Activated B cell treated with CpG ODN at 0.5 μM for 24 hours (primary cell): Measurements from ENCODE around the gene TYW3. TPM values are rescaled to one million over a fixed set of nuclear protein-coding genes. Genes with fewer than 3 reads are reported as not detected.

Experiments
- ATAC-seq: fragments of 200-7000 bp; cut with Tn5 transposase; one replicate; pipeline ENCODE4 v1.10.0; 2021; ENCODE audit warnings: low read depth, mild to moderate bottlenecking, moderate library complexity
- CTCF ChIA-PET: fragments of 350-600 bp; sonication (Branson Sonifier 250); formaldehyde crosslinking; loops from one replicate; lab custom pipeline; 2021; ENCODE audit warnings: antibody characterized with exemption; lab: Charles Lee
- POLR2A ChIA-PET: fragments of 350-600 bp; sonication (Branson Sonifier 250); formaldehyde crosslinking; loops from one replicate; lab custom pipeline; 2021; ENCODE audit warnings: antibody characterized with exemption; lab: Charles Lee
- DNase-seq: peaks from one replicate; pipeline ENCODE4 v3.0.0; 2022
- H3K27ac Mint-ChIP-seq: one replicate; pipeline ENCODE4 v1.8.0; 2020; ENCODE audit warnings: mixed read lengths
- H3K27me3 Mint-ChIP-seq: one replicate; pipeline ENCODE4 v1.8.0; 2021; ENCODE audit warnings: mixed read lengths
- H3K36me3 Mint-ChIP-seq: one replicate; pipeline ENCODE4 v1.8.0; 2021; ENCODE audit warnings: low read depth, mixed read lengths
- H3K4me1 Mint-ChIP-seq: one replicate; pipeline ENCODE4 v1.8.0; 2021; ENCODE audit warnings: mixed read lengths
- H3K4me3 Mint-ChIP-seq: one replicate; pipeline ENCODE4 v1.8.0; 2020; ENCODE audit warnings: mild to moderate bottlenecking, mixed read lengths
- H3K9me3 Mint-ChIP-seq: one replicate; pipeline ENCODE4 v1.8.0; 2020; ENCODE audit warnings: mixed read lengths
- intact Hi-C: fragments of 100-400 bp; cut with micrococcal nuclease; formaldehyde crosslinking; loops from one replicate; pipeline ENCODE4 v1.15.1; 2024
- total RNA-seq: library from RNA; stranded (reverse); gene quantifications from 2 replicates; pipeline ENCODE4 v1.2.3, GENCODE V29; 2022
- TF ChIP-seq, protein P1 (sequence below): fragments of 200-600 bp; IDR thresholded peaks from one replicate; pipeline ENCODE4 v1.8.0; 2022; ENCODE audit warnings: antibody characterized with exemption, mild to moderate bottlenecking

Gene TYW3
- total RNA-seq, 1 donor from 2014 or later, result 32.6 TPM

DNA sequence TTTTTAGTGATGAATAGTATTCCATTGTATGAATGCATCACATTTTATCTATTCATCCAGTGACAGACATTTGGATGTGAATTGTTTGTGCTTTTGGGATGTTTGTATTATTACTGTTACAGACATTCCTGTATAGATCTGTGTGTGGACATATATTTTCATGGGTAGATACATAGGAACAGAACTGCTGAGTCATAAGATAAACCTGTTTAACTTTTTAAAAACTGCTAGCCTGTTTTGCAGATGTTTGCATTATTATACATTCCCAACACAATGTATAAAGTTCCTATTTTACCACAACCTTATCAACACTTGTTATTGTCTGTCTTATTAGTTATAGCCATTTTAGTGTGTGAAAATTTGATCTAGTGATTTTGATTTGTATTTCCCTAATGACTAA lies 46.8 kb downstream of the TYW3 start:
- no peaks in the 10 kb centered on the region for H3K36me3 Mint-ChIP-seq
- no peak overlapping the region for H3K27ac Mint-ChIP-seq
- H3K4me1 Mint-ChIP-seq, result no peaks in the 10 kb centered on the region
- H3K9me3 Mint-ChIP-seq, result no peaks in the 10 kb centered on the region
- H3K27me3 Mint-ChIP-seq, result peaks cover 7% of the 10 kb centered on the region
- ChIA-PET CTCF (no interaction called here), POLR2A (no interaction called here)
- DNase-seq (no peak), ATAC-seq (no peak)
- TF ChIP-seq, protein P1, sequence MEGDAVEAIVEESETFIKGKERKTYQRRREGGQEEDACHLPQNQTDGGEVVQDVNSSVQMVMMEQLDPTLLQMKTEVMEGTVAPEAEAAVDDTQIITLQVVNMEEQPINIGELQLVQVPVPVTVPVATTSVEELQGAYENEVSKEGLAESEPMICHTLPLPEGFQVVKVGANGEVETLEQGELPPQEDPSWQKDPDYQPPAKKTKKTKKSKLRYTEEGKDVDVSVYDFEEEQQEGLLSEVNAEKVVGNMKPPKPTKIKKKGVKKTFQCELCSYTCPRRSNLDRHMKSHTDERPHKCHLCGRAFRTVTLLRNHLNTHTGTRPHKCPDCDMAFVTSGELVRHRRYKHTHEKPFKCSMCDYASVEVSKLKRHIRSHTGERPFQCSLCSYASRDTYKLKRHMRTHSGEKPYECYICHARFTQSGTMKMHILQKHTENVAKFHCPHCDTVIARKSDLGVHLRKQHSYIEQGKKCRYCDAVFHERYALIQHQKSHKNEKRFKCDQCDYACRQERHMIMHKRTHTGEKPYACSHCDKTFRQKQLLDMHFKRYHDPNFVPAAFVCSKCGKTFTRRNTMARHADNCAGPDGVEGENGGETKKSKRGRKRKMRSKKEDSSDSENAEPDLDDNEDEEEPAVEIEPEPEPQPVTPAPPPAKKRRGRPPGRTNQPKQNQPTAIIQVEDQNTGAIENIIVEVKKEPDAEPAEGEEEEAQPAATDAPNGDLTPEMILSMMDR, result no peak
- intact Hi-C loops, result no loop called here
- no peak overlapping the region for H3K4me3 Mint-ChIP-seq

DNA sequence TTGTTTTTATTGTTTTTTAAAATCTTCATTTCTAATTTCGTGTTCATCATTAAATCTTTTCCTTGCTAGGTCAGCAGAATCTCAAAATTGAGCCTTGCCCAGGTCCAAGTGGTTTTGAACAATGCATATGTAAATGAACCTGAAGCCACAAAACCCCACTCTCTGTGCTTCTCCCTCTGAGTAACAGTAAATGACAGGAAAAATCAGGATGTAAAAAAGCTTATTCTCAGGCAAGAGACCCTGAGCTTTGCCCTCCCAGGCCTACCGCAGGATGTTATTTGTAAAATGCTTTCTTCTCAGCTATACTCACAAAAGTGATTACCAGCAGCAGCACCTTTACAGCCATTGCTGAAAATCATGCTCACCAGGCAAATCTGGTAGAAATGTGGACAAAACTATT lies 47.6 kb downstream of the TYW3 start:
- ChIA-PET POLR2A (no interaction called here), CTCF (no interaction called here)
- Mint-ChIP-seq H3K27me3 (peaks cover 8% of the 10 kb centered on the region), H3K36me3 (no peaks in the 10 kb centered on the region), H3K27ac (no peak overlapping the region), H3K4me1 (no peaks in the 10 kb centered on the region), H3K9me3 (no peaks in the 10 kb centered on the region), H3K4me3 (no peak overlapping the region)
- DNase-seq (no peak), ATAC-seq (no peak)
- intact Hi-C loops, result no loop called here
- TF ChIP-seq, protein P1, result no peak

DNA sequence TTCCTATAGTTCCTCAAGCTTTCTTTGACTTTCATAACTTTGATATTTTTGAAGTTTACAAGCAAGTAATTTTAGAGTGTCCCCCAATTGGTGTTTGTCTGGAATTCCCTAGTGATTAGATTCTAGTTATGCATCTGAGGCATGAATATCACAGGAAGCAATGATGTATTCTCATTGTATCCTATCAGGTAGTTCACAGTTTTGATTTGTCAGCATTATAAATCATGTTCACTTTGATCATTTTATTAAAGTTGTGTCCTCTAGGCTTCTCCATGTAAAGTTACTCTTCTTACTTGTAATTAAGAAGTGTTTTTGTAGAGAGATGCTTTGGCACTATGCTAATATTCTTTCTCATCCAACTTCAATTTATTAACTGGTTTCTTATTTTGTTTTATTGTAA lies 53.0 kb downstream of the TYW3 start:
- intact Hi-C loops, result no loop called here
- no peaks in the 10 kb centered on the region for H3K9me3 Mint-ChIP-seq

DNA sequence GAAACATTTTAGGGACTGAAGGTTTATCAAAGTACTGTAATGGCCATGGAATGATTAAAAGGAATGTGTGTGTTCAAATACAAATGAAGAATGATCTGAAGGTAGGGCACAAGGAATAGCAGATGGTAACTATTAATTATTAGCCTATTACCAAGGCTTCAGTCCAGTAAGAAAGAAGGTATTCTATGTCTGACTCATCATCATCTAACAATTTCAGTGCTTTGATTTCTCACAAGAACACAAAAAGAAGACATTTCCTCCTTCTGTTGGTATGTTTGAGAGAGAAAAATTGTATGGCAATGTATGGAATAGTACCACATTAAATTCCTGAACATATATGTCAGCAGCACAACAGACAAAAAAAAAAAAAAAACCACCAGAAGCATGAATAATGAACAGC lies 57.5 kb downstream of the TYW3 start:
- Mint-ChIP-seq H3K9me3 (no peaks in the 10 kb centered on the region), H3K27ac (no peak overlapping the region), H3K27me3 (peaks cover 6% of the 10 kb centered on the region), H3K4me3 (no peak overlapping the region), H3K36me3 (no peaks in the 10 kb centered on the region), H3K4me1 (no peaks in the 10 kb centered on the region)
- ChIA-PET CTCF (no interaction called here), POLR2A (no interaction called here)
- TF ChIP-seq, protein P1, result no peak
- ATAC-seq, result no peak
- intact Hi-C loops, result no loop called here
- DNase-seq, result no peak

More for the DNA sequence above, 53.0 kb downstream of the TYW3 start:
- POLR2A ChIA-PET, result no interaction called here
- TF ChIP-seq, protein P1, result no peak
- no peak overlapping the region for H3K4me3 Mint-ChIP-seq
- peaks cover 12% of the 10 kb centered on the region for H3K27me3 Mint-ChIP-seq
- H3K4me1 Mint-ChIP-seq, result no peaks in the 10 kb centered on the region
- no peak overlapping the region for H3K27ac Mint-ChIP-seq
- ATAC-seq (no peak), DNase-seq (no peak)
- CTCF ChIA-PET, result interaction anchor here (2.2 kb wide), 1 partner anchor 14 kb away, joined by 5 read pairs; no protein-coding TSS in a partner anchor
- no peaks in the 10 kb centered on the region for H3K36me3 Mint-ChIP-seq

DNA sequence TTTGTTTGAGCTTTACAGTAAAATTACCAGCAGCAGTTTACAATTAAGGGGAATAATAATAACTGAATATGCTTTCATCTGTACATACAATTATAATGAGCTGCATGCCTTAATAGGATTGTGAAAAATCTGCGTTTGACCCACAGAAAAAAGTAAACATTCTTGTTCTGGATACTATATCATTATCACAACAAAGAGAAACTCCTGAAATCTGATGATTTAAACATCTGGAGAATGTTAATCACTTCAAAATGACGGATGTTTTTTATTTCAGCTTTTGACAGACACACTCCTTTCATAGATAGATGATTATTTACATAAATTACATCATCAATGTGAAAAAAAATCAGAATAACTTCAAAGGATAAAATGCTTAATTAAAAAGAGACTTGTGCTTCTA lies 58.5 kb downstream of the TYW3 start:
- TF ChIP-seq, protein P1, result no peak
- no peaks in the 10 kb centered on the region for H3K9me3 Mint-ChIP-seq
- ChIA-PET CTCF (interaction anchor here (0.8 kb wide), 1 partner anchor 19 kb away, joined by 3 read pairs; no protein-coding TSS in a partner anchor), POLR2A (no interaction called here)
- no peaks in the 10 kb centered on the region for H3K4me1 Mint-ChIP-seq
- intact Hi-C loops, result no loop called here
- H3K36me3 Mint-ChIP-seq, result no peaks in the 10 kb centered on the region
- no peak overlapping the region for H3K4me3 Mint-ChIP-seq
- no peak overlapping the region for H3K27ac Mint-ChIP-seq
- ATAC-seq (no peak), DNase-seq (no peak)
- peaks cover 3% of the 10 kb centered on the region for H3K27me3 Mint-ChIP-seq
